Astrocyte (in vitro differentiated cells and primary cell): ENCODE results near the gene DYNC1LI2. TPM values are rescaled to one million over a fixed set of nuclear protein-coding genes. Genes with fewer than 3 reads are reported as not detected.

Experiments
- DNase-seq: peaks from one replicate; pipeline ENCODE4 v3.0.0-alpha.2; 2010; ENCODE audit warnings: low read depth
- FAIRE-seq: peaks from 2 replicates; lab custom pipeline; 2011; peaks lifted over from hg19 to GRCh38; lab: Jason Lieb, UNC
- H2AFZ ChIP-seq: 2 replicates; pipeline ENCODE4 v1.6.0; 2012; ENCODE audit warnings: low read depth, low read length, inconsistent platforms
- H3K27ac ChIP-seq: 2 replicates; pipeline ENCODE4 v1.5.1; 2011; ENCODE audit warnings: low read depth, low read length, inconsistent platforms
- H3K27me3 ChIP-seq: 2 replicates; pipeline ENCODE4 v1.6.0; 2011; ENCODE audit warnings: low read length, inconsistent platforms; ENCODE audit not compliant: insufficient read depth
- H3K36me3 ChIP-seq: 2 replicates; pipeline ENCODE4 v1.5.1; 2011; ENCODE audit warnings: low read length, inconsistent platforms; ENCODE audit not compliant: insufficient read depth
- H3K4me1 ChIP-seq: 2 replicates; pipeline ENCODE4 v1.5.1; 2011; ENCODE audit warnings: low read length, inconsistent platforms; ENCODE audit not compliant: insufficient read depth
- H3K4me2 ChIP-seq: 2 replicates; pipeline ENCODE4 v1.6.0; 2012; ENCODE audit warnings: low read length, inconsistent platforms
- H3K4me3 ChIP-seq: 2 replicates; pipeline ENCODE4 v1.5.1; 2011; ENCODE audit warnings: low read depth, mild to moderate bottlenecking, low read length, inconsistent platforms; ENCODE audit not compliant: insufficient read depth
- H3K79me2 ChIP-seq: 2 replicates; pipeline ENCODE4 v1.6.0; 2012; ENCODE audit warnings: mild to moderate bottlenecking, low read length, inconsistent platforms; ENCODE audit not compliant: insufficient read depth
- H3K9ac ChIP-seq: 2 replicates; pipeline ENCODE4 v1.6.0; 2012; ENCODE audit warnings: mild to moderate bottlenecking, low read length, inconsistent platforms
- H3K9me3 ChIP-seq: 2 replicates; pipeline ENCODE4 v1.5.1; 2012; ENCODE audit warnings: low read depth, mild to moderate bottlenecking, low read length, inconsistent platforms; ENCODE audit not compliant: insufficient read depth
- H4K20me1 ChIP-seq: 2 replicates; pipeline ENCODE4 v1.6.0; 2012; ENCODE audit warnings: low read length, inconsistent platforms; ENCODE audit not compliant: insufficient read depth
- H3K27ac Mint-ChIP-seq: one replicate; pipeline ENCODE4 v1.8.0; 2021; ENCODE audit warnings: mild to moderate bottlenecking, mixed read lengths; ENCODE audit not compliant: unreplicated experiment
- H3K27me3 Mint-ChIP-seq: one replicate; pipeline ENCODE4 v1.8.0; 2021; ENCODE audit warnings: low read depth, mixed read lengths; ENCODE audit not compliant: unreplicated experiment
- H3K36me3 Mint-ChIP-seq: one replicate; pipeline ENCODE4 v1.8.0; 2021; ENCODE audit warnings: low read depth, mixed read lengths; ENCODE audit not compliant: unreplicated experiment
- H3K4me1 Mint-ChIP-seq: one replicate; pipeline ENCODE4 v1.8.0; 2021; ENCODE audit warnings: low read depth, mixed read lengths; ENCODE audit not compliant: unreplicated experiment
- H3K4me3 Mint-ChIP-seq: one replicate; pipeline ENCODE4 v1.8.0; 2021; ENCODE audit warnings: mild to moderate bottlenecking, moderate library complexity, mixed read lengths; ENCODE audit not compliant: unreplicated experiment
- H3K9me3 Mint-ChIP-seq: one replicate; pipeline ENCODE4 v1.8.0; 2021; ENCODE audit warnings: mild to moderate bottlenecking, mixed read lengths; ENCODE audit not compliant: unreplicated experiment
- EZH2 ChIP-seq: IDR thresholded peaks from 2 replicates; pipeline ENCODE4 v1.6.1; 2012; ENCODE audit warnings: mild to moderate bottlenecking, low read length, inconsistent platforms; ENCODE audit not compliant: insufficient read depth
- total RNA-seq: library from RNA; stranded (reverse); gene quantifications from 2 replicates; pipeline ENCODE4 v1.2.1, GENCODE V29; 2021
- TF ChIP-seq, protein P1 (sequence below): IDR thresholded peaks from 2 replicates; pipeline ENCODE4 v1.5.1; 2011; ENCODE audit warnings: low read depth, mild to moderate bottlenecking, inconsistent platforms, low read length, moderate library complexity; ENCODE audit not compliant: insufficient read depth

The DYNC1LI2 gene
- total RNA-seq, 1 donor from 2014 or later = 150 TPM

DNA sequence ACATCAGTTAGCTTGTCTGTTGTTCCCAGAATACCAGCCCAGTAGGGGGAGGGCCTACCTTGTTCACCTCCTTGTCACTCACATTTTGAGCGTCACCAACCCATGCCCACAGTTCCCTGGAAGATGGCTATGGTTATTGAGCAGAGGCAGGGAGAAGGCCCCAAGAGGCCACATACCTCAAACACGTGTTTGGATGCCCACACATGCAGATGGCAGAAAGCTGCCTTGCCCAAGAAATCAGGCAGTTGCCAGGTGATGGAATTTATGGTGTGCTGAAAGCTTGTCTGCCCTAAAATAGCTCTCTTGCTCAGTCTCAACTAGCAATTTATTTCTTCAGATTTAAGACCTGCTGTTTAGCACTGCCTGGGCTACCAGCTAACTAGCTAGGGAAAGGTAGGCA lies 38.3 kb downstream of the DYNC1LI2 start:
- H3K27ac Mint-ChIP-seq = no peak overlapping the region
- no peak overlapping the region for H2AFZ ChIP-seq
- no peak overlapping the region for H3K4me2 ChIP-seq
- FAIRE-seq (peak; percentile 17), DNase-seq (no peak)
- H3K4me3 Mint-ChIP-seq = no peak overlapping the region
- H4K20me1 ChIP-seq = peaks cover 10% of the 10 kb centered on the region
- H3K36me3 Mint-ChIP-seq = peaks cover 8% of the 10 kb centered on the region
- H3K27me3 ChIP-seq = no peaks in the 10 kb centered on the region
- H3K36me3 ChIP-seq = no peaks in the 10 kb centered on the region
- H3K4me1 ChIP-seq = peaks cover 6% of the 10 kb centered on the region
- H3K4me3 ChIP-seq = no peak overlapping the region
- H3K9ac ChIP-seq = no peak overlapping the region
- no peak overlapping the region for H3K27ac ChIP-seq
- H3K4me1 Mint-ChIP-seq = peaks cover 4% of the 10 kb centered on the region
- peaks cover 6% of the 10 kb centered on the region for H3K27me3 Mint-ChIP-seq
- peaks cover 7% of the 10 kb centered on the region for H3K9me3 ChIP-seq
- no peaks in the 10 kb centered on the region for H3K79me2 ChIP-seq
- peaks cover 6% of the 10 kb centered on the region for H3K9me3 Mint-ChIP-seq
- no peak for TF ChIP-seq EZH2
- TF ChIP-seq, protein P1, sequence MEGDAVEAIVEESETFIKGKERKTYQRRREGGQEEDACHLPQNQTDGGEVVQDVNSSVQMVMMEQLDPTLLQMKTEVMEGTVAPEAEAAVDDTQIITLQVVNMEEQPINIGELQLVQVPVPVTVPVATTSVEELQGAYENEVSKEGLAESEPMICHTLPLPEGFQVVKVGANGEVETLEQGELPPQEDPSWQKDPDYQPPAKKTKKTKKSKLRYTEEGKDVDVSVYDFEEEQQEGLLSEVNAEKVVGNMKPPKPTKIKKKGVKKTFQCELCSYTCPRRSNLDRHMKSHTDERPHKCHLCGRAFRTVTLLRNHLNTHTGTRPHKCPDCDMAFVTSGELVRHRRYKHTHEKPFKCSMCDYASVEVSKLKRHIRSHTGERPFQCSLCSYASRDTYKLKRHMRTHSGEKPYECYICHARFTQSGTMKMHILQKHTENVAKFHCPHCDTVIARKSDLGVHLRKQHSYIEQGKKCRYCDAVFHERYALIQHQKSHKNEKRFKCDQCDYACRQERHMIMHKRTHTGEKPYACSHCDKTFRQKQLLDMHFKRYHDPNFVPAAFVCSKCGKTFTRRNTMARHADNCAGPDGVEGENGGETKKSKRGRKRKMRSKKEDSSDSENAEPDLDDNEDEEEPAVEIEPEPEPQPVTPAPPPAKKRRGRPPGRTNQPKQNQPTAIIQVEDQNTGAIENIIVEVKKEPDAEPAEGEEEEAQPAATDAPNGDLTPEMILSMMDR = no peak

DNA sequence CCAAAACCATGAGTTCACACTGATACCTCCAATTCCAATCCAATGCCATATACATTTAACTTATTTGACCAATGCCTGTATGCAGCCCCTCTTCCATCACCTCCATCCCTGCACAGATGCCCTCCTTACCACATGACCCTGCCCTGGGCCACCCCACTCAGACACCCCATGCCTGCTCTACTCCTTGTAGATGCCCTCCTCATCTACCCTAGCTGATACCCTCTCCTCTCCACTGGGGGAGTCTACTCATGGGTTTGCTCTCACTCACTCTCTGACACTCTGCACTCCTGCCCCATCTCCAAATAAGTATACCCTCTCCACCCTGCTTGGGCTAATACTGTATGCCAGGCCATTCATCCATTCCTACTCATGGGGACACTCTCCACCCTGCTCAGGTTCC lies 38.9 kb downstream of the DYNC1LI2 start:
- peaks cover 2% of the 10 kb centered on the region for H3K4me1 Mint-ChIP-seq
- no peak for FAIRE-seq
- H3K27ac ChIP-seq = no peak overlapping the region
- peaks cover 2% of the 10 kb centered on the region for H3K36me3 Mint-ChIP-seq
- no peak overlapping the region for H2AFZ ChIP-seq
- H3K9me3 ChIP-seq = peaks cover 7% of the 10 kb centered on the region
- no peak for TF ChIP-seq EZH2
- TF ChIP-seq, protein P1 = no peak
- H3K27me3 Mint-ChIP-seq = peaks cover 8% of the 10 kb centered on the region
- peaks cover 4% of the 10 kb centered on the region for H4K20me1 ChIP-seq
- no peaks in the 10 kb centered on the region for H3K36me3 ChIP-seq
- H3K79me2 ChIP-seq = no peaks in the 10 kb centered on the region
- no peak overlapping the region for H3K4me3 Mint-ChIP-seq
- H3K9me3 Mint-ChIP-seq = peaks cover 6% of the 10 kb centered on the region
- peaks cover 6% of the 10 kb centered on the region for H3K4me1 ChIP-seq
- H3K27ac Mint-ChIP-seq = no peak overlapping the region
- no peak overlapping the region for H3K4me2 ChIP-seq
- no peak for DNase-seq
- H3K4me3 ChIP-seq = no peak overlapping the region
- peaks cover 1% of the 10 kb centered on the region for H3K27me3 ChIP-seq
- no peak overlapping the region for H3K9ac ChIP-seq

DNA sequence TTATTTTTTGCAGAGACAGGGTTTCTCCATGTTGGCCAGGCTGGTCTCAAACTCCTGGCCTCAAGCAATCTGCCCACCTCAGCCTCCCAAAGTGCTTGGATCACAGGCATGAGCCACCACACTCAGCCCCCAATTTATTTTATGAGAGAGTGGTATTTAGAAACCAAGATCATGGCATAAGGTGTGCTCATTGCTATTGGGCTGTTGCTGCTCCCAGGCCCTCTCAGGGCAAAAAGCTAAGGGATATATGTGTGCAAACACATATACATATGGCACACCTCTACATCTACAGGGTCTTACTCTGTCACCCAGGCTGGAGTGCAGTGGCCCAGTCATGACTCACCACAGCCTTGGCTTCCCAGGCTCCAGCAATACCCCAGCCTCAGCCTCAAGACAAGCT lies 39.8 kb downstream of the DYNC1LI2 start:
- no peaks in the 10 kb centered on the region for H3K4me1 Mint-ChIP-seq
- no peak overlapping the region for H3K9ac ChIP-seq
- TF ChIP-seq, protein P1 = no peak
- TF ChIP-seq EZH2 = no peak

More for the DNA sequence above, 39.8 kb downstream of the DYNC1LI2 start:
- Histone ChIP-seq H3K4me3 (no peak overlapping the region), H2AFZ (no peak overlapping the region), H3K27ac (no peak overlapping the region), H3K4me1 (peaks cover under 1% of the 10 kb centered on the region), H3K79me2 (no peaks in the 10 kb centered on the region), H4K20me1 (peaks cover 4% of the 10 kb centered on the region), H3K4me2 (no peak overlapping the region), H3K9me3 (peaks cover 7% of the 10 kb centered on the region), H3K36me3 (no peaks in the 10 kb centered on the region), H3K27me3 (peaks cover 3% of the 10 kb centered on the region)
- FAIRE-seq (no peak), DNase-seq (no peak)
- H3K9me3 Mint-ChIP-seq = peaks cover 6% of the 10 kb centered on the region
- H3K27ac Mint-ChIP-seq = no peak overlapping the region
- peaks cover 14% of the 10 kb centered on the region for H3K27me3 Mint-ChIP-seq
- H3K4me3 Mint-ChIP-seq = no peak overlapping the region
- peaks cover 2% of the 10 kb centered on the region for H3K36me3 Mint-ChIP-seq
